Medulla oblongata (tissue), 1 donor: Measurements from ENCODE around the gene YDJC.
"Not testable (repeated sequence)": the region's sequence is repeated elsewhere in the genome, so short reads cannot be mapped to it uniquely, and the experiment has no call there.

Experiments used
- DNase-seq: peaks from one replicate; pipeline ENCODE4 v3.0.0-alpha.2; 2015; ENCODE audit errors: extremely low spot score

Gene YDJC

DNA sequence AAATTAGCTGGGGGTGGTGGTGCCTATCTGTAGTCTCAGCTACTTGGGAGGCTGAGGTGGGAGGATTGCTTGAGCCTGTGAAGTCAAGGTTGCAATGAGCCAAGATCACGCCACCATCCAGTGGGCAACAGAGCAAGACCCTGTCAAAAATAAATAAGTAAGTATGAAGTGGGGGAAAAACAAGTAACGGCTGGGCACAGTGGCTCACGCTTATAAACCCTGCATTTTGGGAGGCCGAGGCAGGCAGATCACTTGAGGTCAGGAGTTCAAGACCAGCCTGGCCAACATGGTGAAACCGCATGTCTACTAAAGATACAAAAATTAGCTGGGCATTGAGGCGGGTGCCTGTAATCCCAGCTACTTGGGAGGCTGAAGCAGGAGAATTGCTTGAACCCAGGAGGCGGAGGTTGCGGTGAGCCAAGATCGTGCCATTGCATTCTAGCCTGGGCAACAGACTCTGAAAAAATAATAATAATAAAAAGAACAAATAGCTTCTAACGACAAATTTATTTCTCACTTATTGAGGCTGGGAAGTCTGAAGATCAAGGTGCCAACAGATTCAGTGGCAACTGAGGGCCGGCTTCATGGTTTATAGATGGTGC lies 20.2 kb downstream of the YDJC start:
- not testable (repeated sequence) for DNase-seq

DNA sequence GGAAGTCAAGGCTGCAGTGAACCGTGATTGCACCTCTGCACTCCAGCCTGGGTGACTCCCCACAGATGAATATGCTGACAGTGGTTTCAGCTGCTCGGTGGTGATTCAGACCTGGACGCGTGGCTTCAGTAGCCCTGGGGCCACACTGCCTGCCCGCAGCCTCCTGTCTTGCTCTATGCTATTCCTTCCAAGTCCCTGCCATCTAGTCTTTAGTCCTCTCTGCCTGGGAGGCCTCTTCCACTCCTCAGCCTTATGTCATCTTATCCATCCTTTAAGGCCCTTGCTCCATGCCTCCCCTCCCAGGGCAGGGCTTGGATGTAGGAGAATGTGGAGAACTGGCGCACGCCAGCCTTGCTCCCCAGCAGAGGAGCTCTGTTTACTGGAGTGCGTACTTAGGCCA lies 23.0 kb downstream of the YDJC start:
- no peak for DNase-seq

DNA sequence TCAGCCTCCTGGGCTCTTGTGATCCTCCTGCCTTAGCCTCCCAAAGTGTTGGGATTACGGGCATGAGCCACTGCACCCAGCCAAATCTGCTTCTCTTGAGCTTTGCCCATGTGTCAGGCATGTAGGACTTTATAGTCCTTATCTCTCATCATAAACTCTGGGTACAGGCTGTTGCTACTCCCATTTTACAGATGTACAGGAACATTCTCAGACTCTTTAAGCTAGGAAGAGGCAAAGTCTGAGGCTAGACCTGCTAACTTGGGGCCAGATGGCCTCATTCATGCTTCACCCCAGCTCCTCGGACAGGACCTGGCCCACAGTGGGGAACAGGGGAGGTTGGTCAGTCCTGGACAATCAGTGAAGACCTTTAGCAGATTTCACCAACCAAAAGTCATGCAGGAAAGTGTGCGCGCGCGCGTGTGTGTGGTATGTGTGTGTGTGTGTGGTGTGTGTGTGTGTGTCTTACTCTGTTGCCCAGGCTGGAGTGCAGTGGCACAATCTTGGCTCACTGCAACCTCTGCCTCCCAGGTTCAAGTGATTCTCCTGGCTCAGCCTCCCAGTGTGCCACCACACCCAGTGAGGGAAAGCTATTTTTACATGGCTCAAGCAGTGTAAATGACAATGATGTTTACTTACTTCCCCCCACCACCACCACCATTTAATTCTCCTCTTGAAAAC lies 23.8 kb downstream of the YDJC start:
- no peak for DNase-seq

DNA sequence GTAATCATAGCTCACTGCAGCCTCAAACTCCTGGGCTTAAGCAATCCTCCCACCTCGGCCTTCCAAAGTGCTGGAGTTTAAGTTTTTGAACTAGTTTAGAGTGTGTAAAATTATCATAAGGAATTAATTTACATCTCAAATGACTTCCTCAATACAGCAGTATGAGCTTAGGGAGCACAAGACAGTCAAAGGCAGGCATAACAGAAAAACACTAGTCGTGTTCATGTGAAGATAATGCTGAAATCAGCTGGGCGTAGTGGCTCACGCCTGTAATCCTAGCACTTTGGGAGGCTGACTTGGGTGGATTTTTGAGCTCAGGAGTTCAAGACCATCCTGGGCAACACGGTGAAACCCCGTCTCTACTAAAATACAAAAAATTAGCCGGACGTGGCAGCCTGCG lies 25.8 kb downstream of the YDJC start:
- DNase-seq = no peak

DNA sequence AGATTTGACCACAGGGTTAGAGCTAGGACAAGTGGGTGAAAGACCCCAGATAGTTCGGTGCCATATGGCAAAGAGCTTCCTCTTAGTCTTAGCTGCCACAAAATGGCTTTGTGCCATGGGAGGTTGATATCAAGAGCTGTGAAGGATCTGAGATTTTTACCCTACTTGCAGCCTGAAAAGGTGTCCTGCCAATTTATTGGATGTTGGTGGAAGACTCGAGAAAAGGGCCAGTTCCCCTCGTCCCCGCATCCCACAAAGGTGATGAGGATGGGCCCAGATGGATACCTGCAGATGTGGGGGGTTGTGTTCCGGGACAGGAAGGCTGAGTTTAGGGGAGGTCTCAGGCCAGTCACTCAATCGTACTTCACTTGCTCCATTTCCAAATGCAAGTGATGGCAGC lies 27.2 kb downstream of the YDJC start:
- DNase-seq = no peak

DNA sequence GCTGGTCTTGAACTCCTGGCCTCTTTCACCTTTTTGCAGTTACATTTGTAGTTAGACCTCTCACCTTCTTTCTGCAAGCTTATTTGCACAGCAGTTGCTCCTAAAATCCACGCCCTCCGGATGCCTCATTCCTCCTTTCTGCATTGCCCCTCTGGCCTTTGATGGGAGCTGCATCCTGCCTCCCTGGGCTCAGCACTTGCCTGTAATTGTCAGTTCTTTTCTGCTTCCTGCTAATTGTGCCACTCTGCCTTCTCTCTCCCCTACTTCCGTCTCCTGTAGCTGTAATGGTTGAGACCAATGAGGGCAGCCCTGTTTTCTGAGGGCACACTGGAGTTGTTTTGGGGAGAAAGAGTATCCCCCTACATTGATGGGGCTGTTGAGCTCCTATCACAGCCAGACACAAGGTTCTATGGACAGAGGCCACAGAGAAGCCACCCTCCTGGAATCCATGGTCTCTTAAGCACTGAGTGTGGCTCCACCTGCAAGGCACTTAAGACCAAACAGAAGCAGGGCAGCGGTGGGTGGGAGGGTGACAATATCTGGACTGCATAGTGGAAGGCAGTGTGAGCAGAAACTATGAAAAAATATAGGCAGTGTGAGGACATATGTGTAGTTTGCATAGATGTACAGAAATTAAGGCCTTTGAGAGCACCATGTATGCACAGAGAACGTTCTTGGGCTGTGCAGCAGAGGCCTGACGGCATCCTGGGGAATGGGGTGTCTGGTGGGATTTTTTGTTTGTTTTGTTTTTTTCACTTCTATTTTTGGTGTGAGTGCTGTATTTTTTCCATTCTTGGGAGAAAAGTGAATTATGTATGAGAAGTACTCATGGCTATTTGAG lies 30.5 kb downstream of the YDJC start:
- DNase-seq = no peak

DNA sequence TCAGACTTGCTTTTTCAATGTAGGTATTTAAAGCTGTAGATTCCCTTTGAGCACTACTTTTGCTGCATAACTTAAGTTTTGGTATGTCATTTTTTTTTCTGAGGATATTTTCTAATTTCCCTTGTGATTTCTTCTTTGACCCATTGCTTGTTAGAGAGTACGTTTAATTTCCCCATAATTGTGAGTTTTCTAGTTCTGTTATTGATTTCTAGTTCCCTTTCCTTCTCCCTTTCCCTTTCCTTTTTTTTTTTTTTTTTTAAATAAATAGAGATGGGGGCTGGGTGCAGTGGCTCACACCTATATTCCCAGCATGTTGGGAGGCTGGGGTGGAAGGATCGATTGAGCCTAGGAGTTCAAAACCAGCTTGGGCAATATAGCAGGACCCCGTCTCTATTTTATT lies 31.5 kb downstream of the YDJC start:
- DNase-seq = no peak

DNA sequence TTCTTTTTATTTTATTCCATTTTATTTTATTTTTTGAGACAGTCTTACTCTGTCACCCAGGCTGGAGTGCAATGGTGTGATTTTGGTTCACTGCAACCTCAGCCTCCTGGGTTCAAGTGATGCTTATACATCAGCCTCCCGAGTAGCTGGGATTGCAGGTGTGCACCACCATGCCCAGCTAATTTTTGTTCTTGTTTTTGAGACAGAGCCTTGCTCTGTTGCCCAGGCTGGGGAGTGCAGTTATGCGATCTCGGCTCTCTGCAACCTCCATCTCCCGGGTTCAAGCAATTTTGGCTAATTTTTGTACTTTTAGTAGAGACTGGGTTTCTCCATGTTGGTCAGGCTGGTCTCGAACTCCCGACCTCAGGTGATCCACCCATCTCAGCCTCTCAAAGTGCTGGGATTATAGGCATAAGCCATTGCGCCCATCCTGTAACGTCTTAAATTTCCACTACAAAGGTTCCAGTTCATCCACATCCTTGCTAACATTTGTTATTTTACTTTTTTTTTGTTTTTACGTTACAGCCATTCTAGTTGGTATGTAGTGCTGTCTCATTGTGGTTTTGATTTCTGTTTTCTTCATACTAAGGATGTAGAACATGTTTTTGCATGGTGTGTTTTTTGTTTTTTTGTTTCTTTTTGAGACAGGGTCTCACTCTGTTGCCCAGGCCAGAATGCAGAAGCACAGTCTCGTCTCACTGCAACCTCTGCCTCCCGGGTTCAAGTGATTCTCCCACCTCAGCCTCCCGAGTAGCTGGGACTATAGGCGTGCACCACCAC lies 33.3 kb downstream of the YDJC start:
- not testable (repeated sequence) for DNase-seq

DNA sequence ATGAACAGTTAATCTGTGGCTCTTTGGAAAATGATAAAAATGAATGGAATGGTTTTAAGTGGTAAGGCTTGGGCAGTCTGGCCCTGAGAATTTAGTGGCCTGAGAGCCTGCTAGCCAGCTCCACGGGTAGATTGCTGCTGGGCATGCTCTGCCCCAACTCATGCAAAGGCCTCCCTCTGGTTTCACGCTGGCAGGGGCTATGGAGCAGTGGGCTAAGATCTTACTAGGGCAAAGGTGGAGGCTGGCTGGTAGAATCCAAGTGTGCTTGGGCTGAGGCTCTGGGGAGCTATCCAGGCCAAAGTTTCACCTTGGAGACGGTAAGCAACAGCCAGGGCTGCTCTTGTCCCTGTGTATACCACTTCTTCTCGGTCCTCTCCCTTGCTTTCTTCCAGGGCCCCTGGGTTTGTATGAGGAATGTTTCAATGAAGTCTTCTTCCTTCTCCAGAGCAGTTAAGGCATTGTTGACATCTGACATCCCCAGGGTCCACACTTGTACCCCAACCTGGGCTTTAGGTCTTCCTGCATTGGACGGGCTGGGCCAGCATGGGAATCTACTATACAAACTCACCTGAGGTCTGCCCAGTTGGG lies 34.9 kb downstream of the YDJC start:
- DNase-seq = peak; percentile 70

DNA sequence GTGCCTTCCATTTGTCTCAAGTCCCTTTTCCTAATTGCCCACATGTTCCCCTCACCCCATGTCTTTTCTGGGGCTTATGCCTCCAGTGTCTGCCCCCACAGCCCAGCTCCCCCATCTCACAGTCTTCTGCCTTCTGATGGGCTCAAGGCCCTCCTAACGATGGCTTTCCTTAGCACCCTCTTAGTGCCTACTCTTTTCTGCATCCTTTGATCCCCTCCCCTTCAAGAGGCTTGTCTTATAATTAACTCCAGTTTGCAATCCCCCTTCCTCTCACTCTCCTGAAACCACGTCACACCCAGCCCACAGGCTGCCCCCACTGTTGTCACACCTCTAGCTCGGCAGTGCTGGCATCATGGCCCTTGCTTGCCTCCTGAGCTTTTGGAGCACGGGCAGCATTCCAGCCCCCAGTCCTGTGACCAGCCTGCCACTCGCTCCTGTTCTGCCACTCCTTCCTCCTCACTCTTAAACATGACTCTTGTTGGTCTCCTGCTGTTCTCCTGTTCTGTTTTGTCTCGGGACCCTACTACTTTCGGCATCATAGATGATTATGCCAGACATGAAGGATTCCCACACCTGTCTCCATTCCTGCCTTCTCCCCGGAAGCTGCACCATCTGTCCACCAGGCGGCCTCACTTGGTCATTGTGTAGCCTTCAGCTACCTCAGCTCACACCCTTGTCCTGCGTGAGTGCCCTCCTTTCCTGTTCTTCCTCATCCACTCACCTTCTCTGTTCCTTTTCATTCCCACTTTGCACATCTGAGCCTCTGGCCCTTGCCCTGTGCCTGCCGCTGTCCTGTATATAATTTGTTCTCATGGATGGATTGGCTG lies 36.2 kb downstream of the YDJC start:
- DNase-seq = no peak

DNA sequence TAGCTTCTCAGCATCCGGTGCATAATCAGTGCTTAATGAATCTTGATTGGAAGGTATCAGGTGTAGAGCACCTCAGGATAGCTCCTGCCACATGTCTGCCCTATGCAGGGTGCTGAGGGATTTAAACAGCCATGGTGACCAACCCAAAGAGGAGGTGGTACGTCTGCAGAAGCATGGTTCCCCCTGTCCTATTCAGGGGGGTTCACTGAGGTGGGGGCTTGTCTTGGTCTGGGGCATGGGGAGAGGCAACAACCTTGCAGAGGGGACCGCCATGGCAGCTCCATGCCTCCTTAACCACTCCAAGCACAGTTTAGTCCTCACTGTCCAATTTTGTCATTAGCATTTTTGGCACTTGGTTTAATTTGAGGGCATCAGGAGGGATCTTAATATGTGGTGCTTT lies 37.4 kb downstream of the YDJC start:
- DNase-seq = no peak

DNA sequence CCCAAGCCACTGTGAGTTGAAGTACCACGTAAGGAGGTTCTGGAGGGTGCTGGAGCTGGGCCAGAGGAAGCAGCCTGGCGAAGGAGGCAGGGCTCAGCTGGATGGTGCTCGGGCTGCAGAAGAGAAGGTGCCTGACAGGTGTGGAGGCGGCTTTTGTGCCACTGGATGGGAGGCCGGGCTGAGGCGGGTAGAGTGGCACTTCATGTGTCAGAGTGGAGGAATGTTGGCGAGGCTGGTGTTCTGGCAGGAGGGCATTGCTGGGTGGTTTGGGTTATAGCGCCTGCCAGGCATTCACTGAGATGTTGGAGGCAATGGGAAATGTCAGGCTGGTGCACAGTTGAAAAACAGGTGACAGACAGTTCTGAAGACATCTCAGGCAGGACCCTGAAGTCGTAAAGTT lies 38.1 kb downstream of the YDJC start:
- DNase-seq = no peak

DNA sequence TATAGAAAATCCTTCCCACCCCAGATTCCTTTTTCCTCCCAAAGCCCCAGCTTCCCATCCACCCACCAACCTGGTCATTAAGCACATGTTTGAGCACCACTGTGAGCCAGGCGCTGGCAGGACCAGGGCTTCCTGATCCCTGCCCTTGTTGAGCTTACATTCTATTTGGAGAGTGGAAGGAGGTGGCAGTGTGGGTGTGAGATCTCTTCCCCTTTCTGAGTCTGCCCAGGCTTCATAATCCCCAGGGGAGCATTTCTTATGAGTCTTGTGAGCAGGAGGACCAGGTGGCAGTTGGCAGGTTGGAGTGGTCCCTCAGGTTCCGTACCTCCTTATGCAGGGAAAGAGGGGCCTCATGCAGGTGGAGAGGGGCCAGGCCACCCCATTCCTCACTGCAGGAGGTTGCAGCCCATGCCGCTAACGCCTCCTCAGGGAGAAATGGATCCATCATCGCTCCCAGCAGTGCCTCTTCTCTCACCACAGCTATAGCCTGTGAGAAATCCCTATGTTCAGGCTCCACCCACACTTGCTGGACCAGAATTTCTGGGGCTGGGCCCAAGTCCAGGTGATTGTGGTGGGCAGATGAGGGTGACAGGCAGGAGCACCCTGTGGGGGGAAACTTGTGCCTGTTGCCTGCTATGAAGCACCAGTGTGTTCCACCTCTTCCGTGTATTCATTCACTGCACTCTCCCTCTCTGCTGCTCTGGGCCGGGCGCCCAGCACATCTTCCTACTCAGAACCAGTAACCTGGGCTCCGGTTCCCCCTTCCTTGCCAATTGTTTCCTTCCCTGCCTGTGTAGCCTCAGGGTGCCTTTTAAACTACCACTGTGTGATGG lies 38.8 kb downstream of the YDJC start:
- DNase-seq = no peak

DNA sequence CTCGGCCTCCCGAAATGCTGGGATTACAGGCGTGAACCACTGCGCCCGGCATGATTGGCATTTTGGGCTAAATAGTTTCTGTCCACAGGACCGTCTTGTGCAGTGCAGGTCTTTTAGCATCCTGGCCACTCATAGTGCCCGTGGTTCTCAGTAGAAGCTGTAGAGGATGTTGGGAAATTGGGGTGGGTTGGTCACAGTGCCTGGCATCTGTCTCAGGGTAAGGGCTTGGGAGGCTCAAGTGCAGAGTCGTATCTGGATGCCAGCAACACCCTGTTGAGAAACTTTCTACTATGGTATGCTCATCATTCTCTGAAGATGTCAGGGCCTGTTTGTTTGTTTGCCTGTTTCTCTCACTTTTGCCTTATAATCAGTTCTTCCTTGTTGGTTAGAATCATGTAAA lies 40.4 kb downstream of the YDJC start:
- no peak for DNase-seq

DNA sequence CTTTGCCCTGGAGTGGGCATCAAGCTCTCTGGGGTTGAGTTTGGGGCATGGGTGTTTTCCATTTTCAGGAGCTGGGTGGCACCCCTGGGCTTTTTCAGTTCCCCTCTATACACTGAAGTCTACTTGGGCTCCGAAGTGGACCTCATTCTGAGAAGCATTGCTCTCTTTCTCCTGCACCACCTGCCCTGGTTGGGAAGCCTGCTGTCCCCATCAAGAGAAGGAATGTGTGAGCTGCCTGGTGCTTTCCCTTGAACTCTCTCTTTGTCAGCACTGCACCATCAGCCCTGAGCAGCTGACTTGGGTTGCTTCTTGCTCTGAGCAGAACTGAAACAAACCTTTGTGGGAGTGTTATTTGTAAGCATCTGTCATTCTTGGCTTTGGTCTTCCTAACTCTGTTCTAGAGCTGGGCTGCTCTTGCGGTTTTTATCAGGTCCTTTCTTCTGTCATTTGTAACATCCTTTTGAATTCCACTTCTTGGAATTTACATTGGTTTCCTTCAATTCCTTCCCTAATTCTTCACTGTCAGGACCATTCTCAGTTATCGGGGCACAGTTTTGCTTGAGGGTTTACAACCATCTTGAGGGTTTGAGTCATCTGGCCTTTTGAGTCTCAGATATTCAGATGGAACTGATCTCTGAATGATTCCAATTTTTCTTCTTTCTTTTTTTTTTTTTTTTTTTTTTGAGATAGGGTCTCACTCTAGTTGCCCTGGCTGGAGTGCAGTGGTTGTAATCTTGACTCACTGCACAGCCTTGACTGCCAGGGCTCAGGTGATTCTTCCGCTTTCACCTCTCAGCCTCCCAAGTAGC lies 41.8 kb downstream of the YDJC start:
- DNase-seq = peak; percentile 92

DNA sequence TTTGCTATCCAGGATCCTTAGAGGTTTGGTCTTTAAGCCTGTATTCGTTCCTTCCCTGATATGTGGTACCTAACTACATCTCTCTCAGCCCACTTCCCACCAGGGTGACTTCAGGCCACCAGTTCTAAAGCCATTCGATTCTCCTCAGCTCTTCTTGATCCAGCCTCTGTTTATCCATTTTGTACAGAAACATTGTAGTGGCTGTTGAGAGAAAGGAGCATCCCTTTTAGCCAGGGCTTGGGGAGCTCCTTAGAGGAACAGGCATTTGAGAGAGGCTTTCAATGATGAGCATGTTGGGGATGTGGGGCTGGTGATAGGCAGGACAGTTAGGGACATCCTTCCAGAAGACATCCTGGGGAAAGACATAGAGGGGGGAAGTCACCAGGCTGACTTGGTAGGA lies 44.4 kb downstream of the YDJC start:
- no peak for DNase-seq

DNA sequence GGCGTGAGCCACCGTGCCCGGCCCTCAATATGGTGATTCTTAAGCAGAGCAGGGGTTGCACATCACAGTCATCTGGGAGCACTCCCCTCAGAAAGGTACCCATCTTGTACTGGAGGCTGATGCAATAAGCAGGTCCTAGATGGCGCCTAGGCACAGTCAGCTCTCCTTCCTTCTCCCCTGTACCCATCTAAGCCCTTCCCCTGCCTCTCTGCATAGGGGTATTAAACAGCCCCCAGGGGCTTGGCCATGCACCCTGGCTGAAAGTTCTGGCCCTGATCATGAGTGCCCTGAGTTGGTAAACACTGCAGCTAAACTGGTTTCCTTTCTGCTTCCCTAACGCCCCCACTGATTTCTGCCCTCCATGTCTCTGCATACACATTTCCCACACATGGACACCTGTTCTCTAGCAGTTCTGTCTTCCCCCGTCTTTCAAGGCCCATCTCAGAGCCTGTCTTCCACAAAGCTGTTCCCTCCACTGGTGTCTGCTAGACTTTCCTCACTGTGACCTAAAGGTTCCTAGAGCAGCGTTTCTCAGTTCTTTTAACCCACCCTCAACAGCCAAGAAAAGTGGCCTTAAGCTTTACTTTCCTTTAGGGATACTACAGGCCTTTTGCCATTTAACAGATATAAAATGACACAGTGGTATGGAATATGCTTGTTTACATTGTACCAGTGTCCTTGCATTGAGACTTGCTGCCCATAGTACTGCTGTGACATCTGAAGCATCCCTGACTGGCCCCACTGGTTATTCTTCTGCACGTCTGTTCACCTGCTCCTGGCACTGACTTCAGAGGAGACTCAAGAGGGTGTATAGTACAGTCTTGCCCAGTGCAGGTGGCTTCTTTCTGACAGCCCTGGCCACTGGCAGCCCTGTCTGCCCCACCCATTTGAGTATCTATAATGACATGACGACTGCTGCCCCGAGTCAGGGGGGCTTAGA lies 46.8 kb downstream of the YDJC start:
- DNase-seq = no peak
